ENCODE results near the gene ACTL6B. TPM values are rescaled to one million over a fixed set of nuclear protein-coding genes. Genes with fewer than 3 reads are reported as not detected.

Gene ACTL6B
- total and polyA plus RNA-seq, 9 of the 15 experiments (the other 6 are each of a cell fraction or from before 2014, with no cell fraction given), result not detected

GRCh38 chr7:100649826-100650565 is 6.3 kb downstream of the ACTL6B start (continued):
- TF ChIP-seq, protein P1, sequence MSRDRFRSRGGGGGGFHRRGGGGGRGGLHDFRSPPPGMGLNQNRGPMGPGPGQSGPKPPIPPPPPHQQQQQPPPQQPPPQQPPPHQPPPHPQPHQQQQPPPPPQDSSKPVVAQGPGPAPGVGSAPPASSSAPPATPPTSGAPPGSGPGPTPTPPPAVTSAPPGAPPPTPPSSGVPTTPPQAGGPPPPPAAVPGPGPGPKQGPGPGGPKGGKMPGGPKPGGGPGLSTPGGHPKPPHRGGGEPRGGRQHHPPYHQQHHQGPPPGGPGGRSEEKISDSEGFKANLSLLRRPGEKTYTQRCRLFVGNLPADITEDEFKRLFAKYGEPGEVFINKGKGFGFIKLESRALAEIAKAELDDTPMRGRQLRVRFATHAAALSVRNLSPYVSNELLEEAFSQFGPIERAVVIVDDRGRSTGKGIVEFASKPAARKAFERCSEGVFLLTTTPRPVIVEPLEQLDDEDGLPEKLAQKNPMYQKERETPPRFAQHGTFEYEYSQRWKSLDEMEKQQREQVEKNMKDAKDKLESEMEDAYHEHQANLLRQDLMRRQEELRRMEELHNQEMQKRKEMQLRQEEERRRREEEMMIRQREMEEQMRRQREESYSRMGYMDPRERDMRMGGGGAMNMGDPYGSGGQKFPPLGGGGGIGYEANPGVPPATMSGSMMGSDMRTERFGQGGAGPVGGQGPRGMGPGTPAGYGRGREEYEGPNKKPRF (IDR thresholded peaks at IDR 0.05; ENCODE audit: low read depth, low read length), result no peak
- TF ChIP-seq SAFB2 (IDR thresholded peaks at IDR 0.05; ENCODE audit: borderline replicate concordance, low read depth, low read length, severe bottlenecking), result no peak
- no peak for TF ChIP-seq HMG20A (CRISPR knock-in tag; conservative IDR thresholded peaks at IDR 0.05)
- TF ChIP-seq GTF2A2 (tag; IDR thresholded peaks at IDR 0.05), result no peak
- TF ChIP-seq, protein P2, sequence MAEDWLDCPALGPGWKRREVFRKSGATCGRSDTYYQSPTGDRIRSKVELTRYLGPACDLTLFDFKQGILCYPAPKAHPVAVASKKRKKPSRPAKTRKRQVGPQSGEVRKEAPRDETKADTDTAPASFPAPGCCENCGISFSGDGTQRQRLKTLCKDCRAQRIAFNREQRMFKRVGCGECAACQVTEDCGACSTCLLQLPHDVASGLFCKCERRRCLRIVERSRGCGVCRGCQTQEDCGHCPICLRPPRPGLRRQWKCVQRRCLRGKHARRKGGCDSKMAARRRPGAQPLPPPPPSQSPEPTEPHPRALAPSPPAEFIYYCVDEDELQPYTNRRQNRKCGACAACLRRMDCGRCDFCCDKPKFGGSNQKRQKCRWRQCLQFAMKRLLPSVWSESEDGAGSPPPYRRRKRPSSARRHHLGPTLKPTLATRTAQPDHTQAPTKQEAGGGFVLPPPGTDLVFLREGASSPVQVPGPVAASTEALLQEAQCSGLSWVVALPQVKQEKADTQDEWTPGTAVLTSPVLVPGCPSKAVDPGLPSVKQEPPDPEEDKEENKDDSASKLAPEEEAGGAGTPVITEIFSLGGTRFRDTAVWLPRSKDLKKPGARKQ (CRISPR knock-in tag; IDR thresholded peaks at IDR 0.05), result no peak
- TF ChIP-seq POLR3G (IDR thresholded peaks at IDR 0.05; ENCODE audit: extremely low read depth, insufficient read length, insufficient replicate concordance), result no peak
- TF ChIP-seq ATF1 (CRISPR knock-in tag; IDR thresholded peaks at IDR 0.05), result no peak
- TF ChIP-seq ATF1 (tag; IDR thresholded peaks at IDR 0.05), result no peak
- TF ChIP-seq EP400 (IDR thresholded peaks at IDR 0.05), result no peak
- no peak for TF ChIP-seq ZFP30 (CRISPR knock-in tag; IDR thresholded peaks at IDR 0.05; ENCODE audit: borderline replicate concordance)
- TF ChIP-seq DPF2 (IDR thresholded peaks at IDR 0.05), result no peak
- TF ChIP-seq, protein P3, sequence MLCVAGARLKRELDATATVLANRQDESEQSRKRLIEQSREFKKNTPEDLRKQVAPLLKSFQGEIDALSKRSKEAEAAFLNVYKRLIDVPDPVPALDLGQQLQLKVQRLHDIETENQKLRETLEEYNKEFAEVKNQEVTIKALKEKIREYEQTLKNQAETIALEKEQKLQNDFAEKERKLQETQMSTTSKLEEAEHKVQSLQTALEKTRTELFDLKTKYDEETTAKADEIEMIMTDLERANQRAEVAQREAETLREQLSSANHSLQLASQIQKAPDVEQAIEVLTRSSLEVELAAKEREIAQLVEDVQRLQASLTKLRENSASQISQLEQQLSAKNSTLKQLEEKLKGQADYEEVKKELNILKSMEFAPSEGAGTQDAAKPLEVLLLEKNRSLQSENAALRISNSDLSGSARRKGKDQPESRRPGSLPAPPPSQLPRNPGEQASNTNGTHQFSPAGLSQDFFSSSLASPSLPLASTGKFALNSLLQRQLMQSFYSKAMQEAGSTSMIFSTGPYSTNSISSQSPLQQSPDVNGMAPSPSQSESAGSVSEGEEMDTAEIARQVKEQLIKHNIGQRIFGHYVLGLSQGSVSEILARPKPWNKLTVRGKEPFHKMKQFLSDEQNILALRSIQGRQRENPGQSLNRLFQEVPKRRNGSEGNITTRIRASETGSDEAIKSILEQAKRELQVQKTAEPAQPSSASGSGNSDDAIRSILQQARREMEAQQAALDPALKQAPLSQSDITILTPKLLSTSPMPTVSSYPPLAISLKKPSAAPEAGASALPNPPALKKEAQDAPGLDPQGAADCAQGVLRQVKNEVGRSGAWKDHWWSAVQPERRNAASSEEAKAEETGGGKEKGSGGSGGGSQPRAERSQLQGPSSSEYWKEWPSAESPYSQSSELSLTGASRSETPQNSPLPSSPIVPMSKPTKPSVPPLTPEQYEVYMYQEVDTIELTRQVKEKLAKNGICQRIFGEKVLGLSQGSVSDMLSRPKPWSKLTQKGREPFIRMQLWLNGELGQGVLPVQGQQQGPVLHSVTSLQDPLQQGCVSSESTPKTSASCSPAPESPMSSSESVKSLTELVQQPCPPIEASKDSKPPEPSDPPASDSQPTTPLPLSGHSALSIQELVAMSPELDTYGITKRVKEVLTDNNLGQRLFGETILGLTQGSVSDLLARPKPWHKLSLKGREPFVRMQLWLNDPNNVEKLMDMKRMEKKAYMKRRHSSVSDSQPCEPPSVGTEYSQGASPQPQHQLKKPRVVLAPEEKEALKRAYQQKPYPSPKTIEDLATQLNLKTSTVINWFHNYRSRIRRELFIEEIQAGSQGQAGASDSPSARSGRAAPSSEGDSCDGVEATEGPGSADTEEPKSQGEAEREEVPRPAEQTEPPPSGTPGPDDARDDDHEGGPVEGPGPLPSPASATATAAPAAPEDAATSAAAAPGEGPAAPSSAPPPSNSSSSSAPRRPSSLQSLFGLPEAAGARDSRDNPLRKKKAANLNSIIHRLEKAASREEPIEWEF (CRISPR knock-in tag; IDR thresholded peaks at IDR 0.05), result no peak
- TF ChIP-seq ZSCAN29 (IDR thresholded peaks at IDR 0.05), result no peak
- TF ChIP-seq PBX2 (CRISPR knock-in tag; IDR thresholded peaks at IDR 0.05; ENCODE audit: low read depth), result no peak
- TF ChIP-seq PBX2 (tag; conservative IDR thresholded peaks at IDR 0.05; ENCODE audit: low read depth), result no peak

All from K562 (cell line).